ENCODE results near the gene DNASE2B. TPM values are rescaled to one million over a fixed set of nuclear protein-coding genes. Genes with fewer than 3 reads are reported as not detected.
A peak's percentile ranks its signal among the peaks of the same experiment; 100 is the strongest.

DNASE2B gene
- total RNA-seq, 1 experiment from 2014 or later, result not detected

GRCh38 chr1:84430546-84430945, 32.3 kb downstream of the DNASE2B start:
- H3K36me3 Mint-ChIP-seq (ENCODE audit: insufficient read depth, unreplicated experiment), result peaks cover 4% of the 10 kb centered on the region
- DNase-seq, result no peak
- H3K4me3 Mint-ChIP-seq (ENCODE audit: low read depth, unreplicated experiment), result no peak overlapping the region
- peaks cover 6% of the 10 kb centered on the region for H3K9me3 Mint-ChIP-seq (ENCODE audit: low read depth, unreplicated experiment)
- CTCF ChIA-PET, result no interaction called here
- BruUV-seq (replicated peaks), result no TSS peak
- intact Hi-C loops (cut with micrococcal nuclease; ENCODE audit: unreplicated experiment), result loop anchor here (5.0 to 10.0 kb wide), 4 partner anchors 63 to 526 kb away; no protein-coding TSS in a partner anchor
- peaks cover 33% of the 10 kb centered on the region for H3K4me1 Mint-ChIP-seq (ENCODE audit: low read depth, unreplicated experiment)
- no peak overlapping the region for H3K27ac Mint-ChIP-seq (ENCODE audit: unreplicated experiment)
- no peak for TF ChIP-seq CTCF (IDR thresholded peaks at IDR 0.05; ENCODE audit: unreplicated experiment)
- no peaks in the 10 kb centered on the region for H3K27me3 Mint-ChIP-seq (ENCODE audit: unreplicated experiment)

- H3K9me3 Mint-ChIP-seq (ENCODE audit: low read depth, unreplicated experiment), result peaks cover 6% of the 10 kb centered on the region
- peak overlapping the region; percentile 48 for H3K27ac Mint-ChIP-seq (ENCODE audit: unreplicated experiment)
- intact Hi-C loops (cut with micrococcal nuclease; ENCODE audit: unreplicated experiment), result loop anchor here (1.0 to 10.0 kb wide), 6 partner anchors 66 to 529 kb away; no protein-coding TSS in a partner anchor
- H3K4me1 Mint-ChIP-seq (ENCODE audit: low read depth, unreplicated experiment), result peaks cover 16% of the 10 kb centered on the region
- CTCF ChIA-PET, result interaction anchor here (0.6 to 5.7 kb wide), 15 partner anchors 68 to 550 kb away, joined by 3 to 57 read pairs (median 4); partner anchors contain the start of gene PRKACB
- BruUV-seq (replicated peaks), result no TSS peak
- TF ChIP-seq CTCF (IDR thresholded peaks at IDR 0.05; ENCODE audit: unreplicated experiment), result peak; percentile 75
- peaks cover 4% of the 10 kb centered on the region for H3K36me3 Mint-ChIP-seq (ENCODE audit: insufficient read depth, unreplicated experiment)
- H3K4me3 Mint-ChIP-seq (ENCODE audit: low read depth, unreplicated experiment), result no peak overlapping the region
- H3K27me3 Mint-ChIP-seq (ENCODE audit: unreplicated experiment), result no peaks in the 10 kb centered on the region
- peak; percentile 69 for DNase-seq
Observed at GRCh38 chr1:84433258-84434080, 35.2 kb downstream of the DNASE2B start.

- intact Hi-C loops (cut with micrococcal nuclease; ENCODE audit: unreplicated experiment), result loop anchor here (5.0 to 10.0 kb wide), 4 partner anchors 67 to 529 kb away; no protein-coding TSS in a partner anchor
- no peak overlapping the region for H3K4me3 Mint-ChIP-seq (ENCODE audit: low read depth, unreplicated experiment)
- peak; percentile 39 for DNase-seq
- H3K4me1 Mint-ChIP-seq (ENCODE audit: low read depth, unreplicated experiment), result peaks cover 9% of the 10 kb centered on the region
- no peak overlapping the region for H3K27ac Mint-ChIP-seq (ENCODE audit: unreplicated experiment)
- CTCF ChIA-PET, result interaction anchor here (0.6 to 5.7 kb wide), 13 partner anchors 68 to 551 kb away, joined by 3 to 57 read pairs (median 4); partner anchors contain the start of gene PRKACB
- no TSS peak for BruUV-seq (replicated peaks)
- peak; percentile 22 for TF ChIP-seq CTCF (IDR thresholded peaks at IDR 0.05; ENCODE audit: unreplicated experiment)
- H3K36me3 Mint-ChIP-seq (ENCODE audit: insufficient read depth, unreplicated experiment), result peaks cover 4% of the 10 kb centered on the region
- H3K27me3 Mint-ChIP-seq (ENCODE audit: unreplicated experiment), result no peaks in the 10 kb centered on the region
- peaks cover 6% of the 10 kb centered on the region for H3K9me3 Mint-ChIP-seq (ENCODE audit: low read depth, unreplicated experiment)
Observed at GRCh38 chr1:84434081-84434769, 35.9 kb downstream of the DNASE2B start.

GRCh38 chr1:84434801-84435549, 36.7 kb downstream of the DNASE2B start:
- DNase-seq, result no peak
- BruUV-seq (replicated peaks), result no TSS peak
- CTCF ChIA-PET, result interaction anchor here (1.0 to 5.7 kb wide), 4 partner anchors 133 to 319 kb away, joined by 3 to 57 read pairs (median 12); partner anchors contain the start of gene PRKACB
- TF ChIP-seq CTCF (IDR thresholded peaks at IDR 0.05; ENCODE audit: unreplicated experiment), result no peak
- Mint-ChIP-seq H3K27me3 (ENCODE audit: unreplicated experiment) (no peaks in the 10 kb centered on the region), H3K4me3 (ENCODE audit: low read depth, unreplicated experiment) (no peak overlapping the region), H3K27ac (ENCODE audit: unreplicated experiment) (no peak overlapping the region), H3K9me3 (ENCODE audit: low read depth, unreplicated experiment) (peaks cover 1% of the 10 kb centered on the region), H3K4me1 (ENCODE audit: low read depth, unreplicated experiment) (peaks cover 1% of the 10 kb centered on the region), H3K36me3 (ENCODE audit: insufficient read depth, unreplicated experiment) (peaks cover under 1% of the 10 kb centered on the region)
- intact Hi-C loops (cut with micrococcal nuclease; ENCODE audit: unreplicated experiment), result loop anchor here (5.0 to 10.0 kb wide), 4 partner anchors 68 to 530 kb away; no protein-coding TSS in a partner anchor

Data from Calu3 (cell line).